C4-2B (cell line): ENCODE results near the gene SHROOM2.

ENCODE experiments used
- CTCF ChIP-seq: fragments of 450-650 bp; conservative IDR thresholded peaks from 2 replicates; pipeline ENCODE4 v1.5.1; 2017; ENCODE audit warnings: mild to moderate bottlenecking
- ZFX ChIP-seq: fragments of 450-650 bp; IDR thresholded peaks from 2 replicates; pipeline ENCODE4 v1.6.1; 2017

- TF ChIP-seq CTCF = no peak
- TF ChIP-seq ZFX = no peak
Observed at GRCh38 chrX:9856588-9856987, 70.4 kb downstream of the SHROOM2 start.
